Measurements from ENCODE around the gene PLAGL1. TPM values are rescaled to one million over a fixed set of nuclear protein-coding genes. Genes with fewer than 3 reads are reported as not detected.

Gene PLAGL1
- total and polyA plus RNA-seq, 2 of the 13 experiments (the other 11 are each of a cell fraction or from before 2014, with no cell fraction given), result 0.60 to 2.3 TPM

- TF ChIP-seq ZNF350 (CRISPR knock-in tag; IDR thresholded peaks at IDR 0.05; ENCODE audit: borderline replicate concordance, low read depth) (no peak), NPAS2 (CRISPR knock-in tag; IDR thresholded peaks at IDR 0.05; ENCODE audit: borderline replicate concordance) (no peak), ZBTB33 (CRISPR knock-in tag; IDR thresholded peaks at IDR 0.05) (peak; percentile 36), CBFB (CRISPR knock-in tag; IDR thresholded peaks at IDR 0.05) (no peak), ZNF549 (CRISPR knock-in tag; IDR thresholded peaks at IDR 0.05) (no peak), MAF1 (CRISPR knock-in tag; IDR thresholded peaks at IDR 0.05; ENCODE audit: borderline replicate concordance) (no peak), ZNF772 (CRISPR knock-in tag; IDR thresholded peaks at IDR 0.05) (no peak), GLMP (CRISPR knock-in tag; IDR thresholded peaks at IDR 0.05; ENCODE audit: borderline replicate concordance) (no peak), PHB2 (IDR thresholded peaks at IDR 0.05; ENCODE audit: partially characterized antibody) (no peak), PPARG (CRISPR knock-in tag; conservative IDR thresholded peaks at IDR 0.05) (no peak), FOSL1 (CRISPR knock-in tag; IDR thresholded peaks at IDR 0.05; ENCODE audit: borderline replicate concordance) (no peak), ZBTB3 (CRISPR knock-in tag; IDR thresholded peaks at IDR 0.05; ENCODE audit: borderline replicate concordance, low read depth) (no peak), ZNF766 (CRISPR knock-in tag; IDR thresholded peaks at IDR 0.05; ENCODE audit: borderline replicate concordance) (no peak), SMARCC2 (IDR thresholded peaks at IDR 0.05) (no peak), CBX5 (CRISPR knock-in tag; IDR thresholded peaks at IDR 0.05; ENCODE audit: borderline replicate concordance) (peak; percentile 49; the same call in 1 of the 2 replicates), ZNF326 (CRISPR knock-in tag; IDR thresholded peaks at IDR 0.05; ENCODE audit: borderline replicate concordance) (no peak), DMAP1 (CRISPR knock-in tag; IDR thresholded peaks at IDR 0.05) (no peak), REST (IDR thresholded peaks at IDR 0.05; ENCODE audit: borderline replicate concordance in 1 of 2, low read depth in 1 of 2, low read length in 2 of 2) (no peak), RXRB (CRISPR knock-in tag; IDR thresholded peaks at IDR 0.05; ENCODE audit: borderline replicate concordance) (no peak)
- TF ChIP-seq, protein P1, sequence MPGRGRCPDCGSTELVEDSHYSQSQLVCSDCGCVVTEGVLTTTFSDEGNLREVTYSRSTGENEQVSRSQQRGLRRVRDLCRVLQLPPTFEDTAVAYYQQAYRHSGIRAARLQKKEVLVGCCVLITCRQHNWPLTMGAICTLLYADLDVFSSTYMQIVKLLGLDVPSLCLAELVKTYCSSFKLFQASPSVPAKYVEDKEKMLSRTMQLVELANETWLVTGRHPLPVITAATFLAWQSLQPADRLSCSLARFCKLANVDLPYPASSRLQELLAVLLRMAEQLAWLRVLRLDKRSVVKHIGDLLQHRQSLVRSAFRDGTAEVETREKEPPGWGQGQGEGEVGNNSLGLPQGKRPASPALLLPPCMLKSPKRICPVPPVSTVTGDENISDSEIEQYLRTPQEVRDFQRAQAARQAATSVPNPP (CRISPR knock-in tag; IDR thresholded peaks at IDR 0.05), result no peak
- TF ChIP-seq, protein P2, sequence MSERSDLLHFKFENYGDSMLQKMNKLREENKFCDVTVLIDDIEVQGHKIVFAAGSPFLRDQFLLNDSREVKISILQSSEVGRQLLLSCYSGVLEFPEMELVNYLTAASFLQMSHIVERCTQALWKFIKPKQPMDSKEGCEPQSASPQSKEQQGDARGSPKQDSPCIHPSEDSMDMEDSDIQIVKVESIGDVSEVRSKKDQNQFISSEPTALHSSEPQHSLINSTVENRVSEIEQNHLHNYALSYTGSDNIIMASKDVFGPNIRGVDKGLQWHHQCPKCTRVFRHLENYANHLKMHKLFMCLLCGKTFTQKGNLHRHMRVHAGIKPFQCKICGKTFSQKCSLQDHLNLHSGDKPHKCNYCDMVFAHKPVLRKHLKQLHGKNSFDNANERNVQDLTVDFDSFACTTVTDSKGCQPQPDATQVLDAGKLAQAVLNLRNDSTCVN (CRISPR knock-in tag; IDR thresholded peaks at IDR 0.05; ENCODE audit: borderline replicate concordance), result no peak
Observed at GRCh38 chr6:143941852-143942627, 66.0 kb downstream of the PLAGL1 start (continued).
